ENCODE measurements around the gene TMEM119.

Gene TMEM119, protein sequence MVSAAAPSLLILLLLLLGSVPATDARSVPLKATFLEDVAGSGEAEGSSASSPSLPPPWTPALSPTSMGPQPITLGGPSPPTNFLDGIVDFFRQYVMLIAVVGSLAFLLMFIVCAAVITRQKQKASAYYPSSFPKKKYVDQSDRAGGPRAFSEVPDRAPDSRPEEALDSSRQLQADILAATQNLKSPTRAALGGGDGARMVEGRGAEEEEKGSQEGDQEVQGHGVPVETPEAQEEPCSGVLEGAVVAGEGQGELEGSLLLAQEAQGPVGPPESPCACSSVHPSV

DNA sequence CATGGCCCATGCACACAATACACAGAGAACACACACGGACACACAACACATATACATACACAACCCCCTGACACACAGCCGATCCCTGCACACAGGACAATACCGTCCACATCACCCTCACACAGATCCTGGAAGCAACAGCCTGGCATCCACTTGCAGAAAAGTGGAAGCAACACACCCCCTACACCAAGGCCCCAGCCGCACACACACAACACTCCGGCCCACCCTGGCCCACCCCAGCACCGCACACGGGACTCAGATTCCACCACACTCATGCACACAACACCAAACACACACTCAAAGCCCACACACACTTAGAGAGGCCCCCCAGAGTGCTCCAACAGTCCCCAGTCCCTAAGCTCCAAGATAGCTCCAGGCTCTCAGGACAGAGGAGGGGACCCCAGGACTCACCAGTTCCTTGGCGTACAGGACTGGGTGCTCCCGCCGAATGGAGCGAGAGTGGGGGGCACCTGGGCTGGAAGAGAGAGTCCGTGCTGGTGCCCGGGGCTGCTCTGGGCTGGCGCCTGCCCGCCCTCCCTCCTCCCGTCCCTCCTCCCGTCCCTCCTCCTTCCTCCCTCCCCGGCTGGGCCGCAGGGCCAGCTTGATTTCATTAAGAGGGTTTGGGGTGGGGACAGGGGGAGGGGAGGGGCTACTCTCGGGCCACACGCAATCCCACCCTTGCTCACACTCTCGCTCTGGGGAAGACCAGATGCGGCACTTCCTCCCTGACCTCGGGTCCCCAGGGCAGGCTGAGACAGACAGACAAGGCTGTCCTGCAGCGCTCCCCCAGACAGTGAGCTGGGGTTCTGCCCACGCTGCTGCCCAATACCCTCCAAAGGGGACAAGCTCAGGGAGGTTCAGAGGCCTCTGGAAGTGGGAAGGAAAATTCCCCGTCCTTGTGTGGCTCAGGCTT is at the start of gene TMEM119:
TSS of gene TMEM119 (minus strand) at position 526 of the 913 bp plus-strand sequence. CDS start 5,701 bp downstream, outside the sequence.
- Mint-ChIP-seq H3K27me3 (no peaks in the 10 kb centered on the region), H3K27ac (peak within 1 kb of the TSS; percentile 33), H3K9me3 (no peaks in the 10 kb centered on the region), H3K4me3 (no peak within 1 kb of the TSS), H3K36me3 (no peaks in the 10 kb centered on the region), H3K4me1 (peaks cover 12% of the 10 kb centered on the region)
- ATAC-seq: peak; percentile 32

DNA sequence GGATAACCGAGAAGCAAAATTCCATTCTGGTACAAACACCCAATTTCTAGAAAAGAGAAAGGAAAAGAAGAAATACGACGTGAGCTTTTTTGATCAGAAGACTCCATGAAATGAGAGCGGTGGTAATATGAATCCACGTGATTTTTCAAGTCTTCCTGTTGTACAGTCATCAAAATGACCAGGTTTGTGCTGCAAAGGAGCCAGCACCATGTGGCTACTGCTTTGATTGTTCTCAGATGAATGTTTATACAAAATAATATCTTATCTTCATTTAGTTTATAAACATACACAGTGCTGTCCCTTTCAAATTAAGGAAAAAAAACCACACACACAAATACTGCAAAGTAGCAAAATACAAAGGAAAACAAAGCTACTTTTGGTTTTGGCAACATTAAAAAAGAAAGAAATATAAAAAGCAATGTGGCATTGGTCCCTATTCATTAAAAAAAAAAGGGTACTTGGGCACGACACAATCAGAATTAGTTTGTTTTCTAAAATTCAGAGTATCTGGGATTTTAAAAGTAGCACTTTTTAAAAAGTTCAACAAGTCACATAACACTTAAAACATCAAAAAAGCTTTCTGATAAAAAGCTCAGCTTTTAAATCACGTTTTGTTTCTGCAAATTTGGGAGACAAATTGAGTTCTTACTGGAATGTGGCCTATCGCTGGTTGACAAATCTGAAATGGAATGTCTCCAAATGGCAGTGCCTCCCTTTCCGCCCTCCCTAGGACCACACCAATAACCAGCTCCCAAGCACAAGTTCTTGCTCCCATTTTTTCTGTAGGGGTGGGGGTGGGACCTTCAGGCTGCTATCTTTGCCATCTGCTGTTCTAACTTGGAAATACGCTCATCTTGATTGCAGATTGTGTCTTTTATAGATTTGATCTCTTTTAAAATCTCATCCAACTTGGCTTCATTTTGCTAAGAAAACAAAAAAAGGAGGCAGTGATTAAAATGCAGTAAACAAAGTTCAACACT is 49.0 kb upstream of the TMEM119 start:
- peaks cover 67% of the 10 kb centered on the region for H3K36me3 Mint-ChIP-seq

GRCh38 chr12:108645686-108646599 is 48.1 kb upstream of the TMEM119 start:
- Mint-ChIP-seq H3K4me1 (peaks cover 45% of the 10 kb centered on the region), H3K27ac (peak overlapping the region; percentile 52), H3K36me3 (peaks cover 59% of the 10 kb centered on the region), H3K9me3 (no peaks in the 10 kb centered on the region), H3K4me3 (no peak overlapping the region), H3K27me3 (no peaks in the 10 kb centered on the region)
- no peak for ATAC-seq

More for the DNA sequence above, 49.0 kb upstream of the TMEM119 start:
- no peak for ATAC-seq
- H3K4me3 Mint-ChIP-seq: no peak overlapping the region
- H3K27ac Mint-ChIP-seq: peak overlapping the region; percentile 57
- no peaks in the 10 kb centered on the region for H3K9me3 Mint-ChIP-seq
- peaks cover 36% of the 10 kb centered on the region for H3K4me1 Mint-ChIP-seq
- H3K27me3 Mint-ChIP-seq: no peaks in the 10 kb centered on the region

DNA sequence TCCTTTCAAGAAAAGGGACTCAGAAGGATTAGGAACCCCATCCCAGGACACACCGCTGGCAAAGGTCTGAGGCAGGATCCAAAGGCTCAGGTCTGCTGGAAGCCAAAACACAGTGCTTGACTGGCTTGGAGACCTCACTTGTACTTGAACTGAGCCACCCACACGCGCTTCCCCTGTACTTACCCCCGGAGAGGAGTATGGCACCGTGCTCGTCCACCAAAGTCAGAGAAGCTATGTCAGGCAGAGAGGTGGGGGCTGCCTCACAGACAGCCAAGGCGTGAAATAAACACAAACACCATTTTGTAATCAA is 46.9 kb upstream of the TMEM119 start:
- peak overlapping the region; percentile 52 for H3K27ac Mint-ChIP-seq

DNA sequence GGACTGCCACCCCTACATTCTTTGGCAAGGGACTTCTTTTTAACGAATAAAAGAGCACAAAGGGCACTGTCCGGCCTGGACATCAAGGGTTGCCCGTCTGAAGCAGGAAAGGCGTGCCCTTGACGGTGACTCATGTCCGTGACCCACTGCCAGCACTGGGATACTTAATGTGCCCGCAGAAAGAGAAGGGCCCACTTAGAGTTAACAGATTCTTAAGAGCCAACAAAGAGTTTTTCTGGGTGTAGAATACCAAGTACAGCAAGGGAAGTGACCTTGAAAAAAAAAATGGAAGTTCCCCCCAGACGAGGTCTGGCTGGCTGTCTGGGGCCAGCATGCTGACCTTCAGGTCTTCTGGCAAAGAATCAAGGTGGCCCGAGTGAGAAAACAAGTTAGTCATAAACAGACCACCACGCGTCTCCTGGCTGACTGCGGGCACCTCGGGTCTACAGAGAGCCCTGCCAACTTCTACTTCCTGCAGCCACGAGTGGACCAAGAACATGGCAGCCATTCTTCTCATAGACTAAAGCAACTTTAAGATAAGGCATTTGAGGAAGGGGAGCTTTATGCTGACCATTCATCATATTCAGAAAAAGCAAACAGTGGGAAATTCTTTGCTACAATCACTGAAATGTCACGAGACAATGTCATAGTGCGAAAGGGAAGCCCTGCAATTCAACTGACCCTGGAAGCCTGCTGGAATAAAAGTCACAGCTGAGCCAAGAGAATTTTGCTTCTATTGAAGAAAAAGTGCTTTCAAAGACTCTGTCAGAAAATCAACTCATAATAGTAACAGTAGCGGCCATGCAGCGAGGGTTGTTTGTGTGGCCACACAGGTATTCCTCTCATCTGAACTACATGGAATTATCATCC is 46.3 kb upstream of the TMEM119 start:
- no peaks in the 10 kb centered on the region for H3K9me3 Mint-ChIP-seq
- ATAC-seq: no peak
- no peak overlapping the region for H3K4me3 Mint-ChIP-seq
- peaks cover 53% of the 10 kb centered on the region for H3K36me3 Mint-ChIP-seq
- peak overlapping the region; percentile 52 for H3K27ac Mint-ChIP-seq
- peaks cover 56% of the 10 kb centered on the region for H3K4me1 Mint-ChIP-seq
- no peaks in the 10 kb centered on the region for H3K27me3 Mint-ChIP-seq

More for the DNA sequence above, 46.9 kb upstream of the TMEM119 start:
- Mint-ChIP-seq H3K4me1 (peaks cover 56% of the 10 kb centered on the region), H3K4me3 (no peak overlapping the region), H3K9me3 (no peaks in the 10 kb centered on the region), H3K36me3 (peaks cover 55% of the 10 kb centered on the region), H3K27me3 (no peaks in the 10 kb centered on the region)
- no peak for ATAC-seq

DNA sequence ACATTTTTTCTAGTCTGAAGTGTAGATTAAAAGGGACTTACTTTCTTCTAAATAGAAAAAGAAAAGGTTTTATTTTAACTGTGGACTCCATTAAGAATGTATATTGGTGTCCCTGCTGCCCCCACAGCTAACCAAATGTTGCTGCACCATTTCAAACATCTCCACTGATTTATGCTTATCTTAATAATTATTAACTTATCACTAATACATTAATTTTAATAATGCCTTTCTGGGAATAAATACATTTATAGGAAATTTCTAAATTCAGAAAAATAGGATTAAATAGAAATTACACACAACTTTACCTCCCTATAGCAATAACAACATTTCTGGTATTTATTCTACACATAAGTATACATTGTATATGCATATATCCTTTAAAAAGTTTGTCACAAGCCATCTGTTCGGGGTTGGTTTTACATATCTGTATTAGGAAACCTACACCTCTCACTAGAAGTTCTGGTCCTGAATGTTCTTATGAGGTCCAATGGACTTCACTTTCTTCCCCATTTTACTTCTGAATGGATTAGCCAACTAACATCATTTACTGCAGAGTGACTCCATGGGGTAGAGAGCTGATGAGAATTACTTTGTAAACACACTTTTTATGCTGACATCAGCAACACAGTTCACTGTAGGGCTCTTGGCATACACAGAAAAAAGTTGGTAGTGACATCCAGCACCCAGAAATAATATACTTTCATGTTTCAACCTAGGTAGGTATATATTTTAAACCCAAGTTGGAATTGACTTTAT is 45.2 kb upstream of the TMEM119 start:
- H3K27ac Mint-ChIP-seq: peak overlapping the region; percentile 69
- peaks cover 66% of the 10 kb centered on the region for H3K4me1 Mint-ChIP-seq
- H3K9me3 Mint-ChIP-seq: no peaks in the 10 kb centered on the region
- H3K27me3 Mint-ChIP-seq: no peaks in the 10 kb centered on the region
- peaks cover 43% of the 10 kb centered on the region for H3K36me3 Mint-ChIP-seq
- ATAC-seq: no peak
- no peak overlapping the region for H3K4me3 Mint-ChIP-seq

- Mint-ChIP-seq H3K27me3 (no peaks in the 10 kb centered on the region), H3K36me3 (peaks cover 38% of the 10 kb centered on the region), H3K4me3 (no peak overlapping the region), H3K9me3 (no peaks in the 10 kb centered on the region), H3K4me1 (peaks cover 72% of the 10 kb centered on the region), H3K27ac (peak overlapping the region; percentile 69)
- no peak for ATAC-seq
Observed at GRCh38 chr12:108642269-108642870, 44.5 kb upstream of the TMEM119 start.

DNA sequence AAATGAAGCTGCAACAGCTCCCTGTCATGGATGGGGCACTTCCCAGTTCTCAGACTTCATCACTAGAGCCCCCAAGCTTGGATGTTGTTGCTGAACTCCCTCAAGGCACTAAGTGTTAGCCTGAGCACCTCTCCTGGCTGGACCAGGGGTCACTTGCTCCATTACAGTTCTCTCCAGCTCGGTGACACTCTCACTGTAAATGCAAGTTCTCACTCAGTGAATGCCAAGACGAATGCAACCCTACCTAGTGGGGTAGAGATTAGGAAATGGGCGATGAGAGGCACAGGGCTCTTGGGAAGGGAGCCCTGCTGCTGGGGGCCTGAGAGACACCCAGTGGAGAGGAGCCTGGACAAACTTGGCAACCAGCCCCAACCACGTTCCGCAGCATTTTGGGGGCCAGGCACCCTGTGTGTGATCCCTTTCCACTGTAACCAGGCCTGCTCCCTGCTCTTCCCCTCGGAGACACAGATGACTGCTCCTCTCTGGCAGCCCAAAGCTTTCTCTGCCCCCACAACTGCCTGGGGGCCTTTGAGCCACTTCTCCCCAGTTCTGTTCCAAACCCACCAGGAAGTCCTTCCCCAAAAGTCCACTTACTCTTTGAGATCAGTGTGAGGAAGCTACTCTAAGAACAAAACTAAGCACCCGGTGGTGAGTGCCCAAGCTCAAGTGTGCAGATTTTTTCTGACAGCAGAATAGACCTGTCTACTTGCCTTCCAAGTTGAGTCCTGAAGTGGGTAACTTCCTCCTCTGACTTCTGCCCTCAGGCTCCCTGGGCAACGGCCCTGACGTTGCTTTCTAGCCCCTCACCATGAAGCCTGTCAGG is 43.8 kb upstream of the TMEM119 start:
- Mint-ChIP-seq H3K9me3 (no peaks in the 10 kb centered on the region), H3K4me1 (peaks cover 74% of the 10 kb centered on the region), H3K27me3 (no peaks in the 10 kb centered on the region), H3K36me3 (peaks cover 35% of the 10 kb centered on the region), H3K27ac (peak overlapping the region; percentile 69), H3K4me3 (no peak overlapping the region)
- ATAC-seq: peak; percentile 54

DNA sequence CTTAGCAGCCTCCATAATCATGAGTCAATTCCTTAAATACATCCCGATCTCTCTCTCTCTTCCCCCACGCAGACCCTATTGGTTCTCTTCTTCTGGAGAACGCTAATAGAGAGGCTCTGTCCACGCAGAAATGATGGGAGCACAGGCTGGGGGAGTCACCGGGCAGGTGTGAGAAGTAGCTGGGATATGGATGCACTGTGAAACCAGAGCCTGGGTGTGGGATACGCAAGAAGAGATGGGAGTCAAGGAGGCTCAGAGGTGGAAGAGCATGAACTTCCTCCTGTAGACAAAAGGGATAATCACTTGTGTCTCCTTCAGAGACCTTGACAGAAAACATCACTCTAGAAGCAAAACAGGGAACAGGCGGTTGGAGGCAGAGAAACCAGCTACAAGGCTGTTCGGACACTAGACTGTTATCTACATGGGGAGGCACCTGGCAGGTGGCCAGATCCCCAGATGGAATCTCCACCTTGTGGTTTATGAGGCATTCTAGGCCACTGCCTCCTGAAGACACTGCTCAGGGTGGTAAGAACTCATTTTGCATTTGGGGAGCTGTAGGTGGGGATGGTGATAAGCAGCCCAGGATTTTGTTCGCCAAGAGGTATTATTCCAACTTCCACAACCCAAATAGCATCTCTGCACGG is 43.0 kb upstream of the TMEM119 start:
- Mint-ChIP-seq H3K9me3 (no peaks in the 10 kb centered on the region), H3K36me3 (peaks cover 28% of the 10 kb centered on the region), H3K27me3 (no peaks in the 10 kb centered on the region), H3K4me3 (no peak overlapping the region), H3K4me1 (peaks cover 73% of the 10 kb centered on the region), H3K27ac (peak overlapping the region; percentile 69)
- no peak for ATAC-seq

- H3K9me3 Mint-ChIP-seq: no peaks in the 10 kb centered on the region
- no peak overlapping the region for H3K4me3 Mint-ChIP-seq
- peak overlapping the region; percentile 69 for H3K27ac Mint-ChIP-seq
- peaks cover 78% of the 10 kb centered on the region for H3K4me1 Mint-ChIP-seq
- H3K36me3 Mint-ChIP-seq: peaks cover 12% of the 10 kb centered on the region
- no peaks in the 10 kb centered on the region for H3K27me3 Mint-ChIP-seq
- ATAC-seq: no peak
Observed at GRCh38 chr12:108638997-108639822, 41.3 kb upstream of the TMEM119 start.

Measured in stimulated activated memory B cell treated with anti-CD40 and anti-IgM and Interleukin-4, amounts not matched to agents 10 μg/mL and 1 μg/mL and 100 μg/mL, for 72 hours (primary cell).